ENCODE results near the gene TRAF6.
"Not testable (repeated sequence)": the region's sequence is repeated elsewhere in the genome, so short reads cannot be mapped to it uniquely, and the experiment has no call there.

The TRAF6 gene, protein sequence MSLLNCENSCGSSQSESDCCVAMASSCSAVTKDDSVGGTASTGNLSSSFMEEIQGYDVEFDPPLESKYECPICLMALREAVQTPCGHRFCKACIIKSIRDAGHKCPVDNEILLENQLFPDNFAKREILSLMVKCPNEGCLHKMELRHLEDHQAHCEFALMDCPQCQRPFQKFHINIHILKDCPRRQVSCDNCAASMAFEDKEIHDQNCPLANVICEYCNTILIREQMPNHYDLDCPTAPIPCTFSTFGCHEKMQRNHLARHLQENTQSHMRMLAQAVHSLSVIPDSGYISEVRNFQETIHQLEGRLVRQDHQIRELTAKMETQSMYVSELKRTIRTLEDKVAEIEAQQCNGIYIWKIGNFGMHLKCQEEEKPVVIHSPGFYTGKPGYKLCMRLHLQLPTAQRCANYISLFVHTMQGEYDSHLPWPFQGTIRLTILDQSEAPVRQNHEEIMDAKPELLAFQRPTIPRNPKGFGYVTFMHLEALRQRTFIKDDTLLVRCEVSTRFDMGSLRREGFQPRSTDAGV

DNA sequence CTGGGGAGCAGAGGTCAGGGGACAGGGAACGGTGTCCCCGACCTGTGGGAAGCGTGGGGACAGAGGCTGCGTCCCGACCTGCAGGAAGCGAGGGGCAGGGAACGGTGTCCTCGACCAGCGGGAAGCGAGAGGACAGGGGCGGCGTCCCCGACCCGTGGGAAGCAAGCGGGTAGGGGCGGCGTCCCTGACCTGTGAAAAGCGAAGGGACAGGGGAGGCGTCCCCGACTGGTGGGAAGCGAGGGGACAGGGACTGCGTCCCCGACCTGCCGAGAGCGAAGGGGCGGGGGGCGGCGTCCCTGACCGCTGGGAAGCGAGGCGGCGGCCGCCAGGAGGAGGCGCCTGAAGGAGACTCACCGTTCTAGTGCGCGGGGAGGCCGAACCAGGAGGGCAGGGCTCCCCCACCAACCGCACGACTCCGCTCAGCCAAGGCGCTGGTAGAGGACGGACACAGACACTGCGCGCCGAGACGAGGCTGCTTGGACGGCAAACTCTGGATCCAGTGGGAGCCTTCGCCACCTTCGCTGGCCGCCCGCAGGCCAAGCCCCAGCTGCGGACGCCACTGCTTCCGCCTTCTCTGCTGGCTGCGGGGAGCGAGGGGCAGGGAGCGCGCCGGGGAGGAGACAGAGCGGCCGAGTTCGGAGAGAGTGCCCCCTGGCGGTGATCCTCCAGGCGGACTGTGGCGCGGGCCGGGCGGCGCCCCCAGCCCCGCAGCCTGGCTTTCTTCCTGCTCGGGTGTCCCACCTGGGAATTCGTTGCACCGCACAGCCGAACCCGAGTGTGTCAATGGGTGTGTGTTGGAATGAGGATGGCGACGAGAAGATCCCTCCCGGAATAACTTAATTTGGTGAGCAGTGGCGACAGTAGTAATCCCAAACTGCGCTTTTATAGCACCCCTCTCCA is at the start of gene TRAF6:
Gene TRAF6 (minus strand): TSS at position 579 of the 900 bp plus-strand sequence. CDS start 8,757 bp downstream, outside the sequence.
- FAIRE-seq (no peak), DNase-seq (ENCODE audit: low spot score) (peak; percentile 51)

DNA sequence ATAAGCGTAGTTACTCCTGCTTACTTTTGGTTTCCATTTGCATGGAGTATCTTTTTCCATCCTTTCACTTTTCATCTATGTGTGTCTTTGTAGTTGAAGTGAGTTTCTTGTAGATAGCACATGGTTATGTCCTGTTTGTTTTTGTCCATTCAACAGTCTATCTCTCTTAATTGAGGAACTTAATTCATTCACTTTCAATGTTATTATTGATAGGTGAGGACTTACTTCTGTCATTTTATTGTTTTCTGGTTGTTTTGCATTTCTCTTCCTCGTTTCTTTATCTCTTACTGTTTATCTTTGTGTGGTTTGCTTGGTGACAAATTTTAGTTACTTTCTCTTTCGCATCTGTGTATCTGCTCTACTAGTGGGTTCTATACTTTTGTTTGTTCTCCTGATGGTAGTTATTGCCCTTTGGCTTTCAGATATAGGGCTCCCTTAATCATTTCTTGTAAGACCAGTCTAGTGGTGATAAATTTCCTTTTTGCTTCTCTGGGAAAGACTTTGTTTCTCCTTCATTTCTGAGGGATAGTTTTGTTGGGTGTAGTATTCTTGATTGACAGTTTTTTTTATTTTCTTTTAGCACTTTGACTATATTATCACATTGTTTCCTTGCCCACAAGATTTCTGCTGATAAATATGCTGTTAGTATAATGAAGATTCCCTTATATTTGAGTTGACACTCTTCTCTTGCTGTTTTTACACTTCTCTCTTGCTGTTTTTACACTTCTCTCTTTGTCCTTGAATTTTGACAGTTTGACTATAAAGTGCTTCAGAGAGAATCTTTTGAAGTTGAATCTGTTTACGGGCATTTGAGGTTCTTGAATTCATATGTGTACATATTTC is 48.7 kb upstream of the TRAF6 start:
- FAIRE-seq, result no peak
- no peak for DNase-seq (ENCODE audit: low spot score)

DNA sequence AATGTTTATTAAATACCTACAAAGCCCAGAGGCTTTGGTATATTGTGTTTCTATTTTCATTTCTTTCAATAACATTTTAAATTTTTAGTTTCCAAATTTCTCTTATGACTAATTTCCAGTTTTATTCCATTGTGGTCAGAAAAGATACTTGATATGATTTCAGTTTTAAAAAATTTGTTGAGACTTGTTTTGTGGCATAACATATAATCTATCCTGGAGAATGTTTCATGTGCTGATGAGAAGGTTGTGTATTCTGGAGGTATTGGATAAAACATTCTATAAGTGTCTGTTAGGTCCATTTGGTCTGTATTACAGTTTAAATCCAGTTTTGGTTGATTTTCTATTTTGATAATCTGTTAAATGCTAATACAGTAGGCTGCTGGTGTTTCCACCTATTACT is 47.9 kb upstream of the TRAF6 start:
- no peak for FAIRE-seq

DNA sequence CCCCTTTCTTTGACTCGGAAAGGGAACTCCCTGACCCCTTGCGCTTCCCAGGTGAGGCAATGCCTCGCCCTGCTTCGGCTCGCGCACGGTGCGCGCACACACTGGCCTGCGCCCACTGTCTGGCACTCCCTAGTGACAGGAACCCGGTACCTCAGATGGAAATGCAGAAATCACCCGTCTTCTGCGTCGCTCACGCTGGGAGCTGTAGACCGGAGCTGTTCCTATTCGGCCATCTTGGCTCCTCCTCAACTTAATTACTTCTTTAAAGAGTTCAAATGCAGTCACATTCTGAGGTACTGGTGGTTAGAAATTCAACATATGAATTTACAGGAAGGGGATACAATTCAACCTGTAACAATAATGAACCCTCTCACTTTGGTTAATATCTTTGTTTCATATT is 47.3 kb upstream of the TRAF6 start:
- not testable (repeated sequence) for FAIRE-seq; DNase-seq (ENCODE audit: low spot score)

More for the DNA sequence above, 47.9 kb upstream of the TRAF6 start:
- DNase-seq (ENCODE audit: low spot score), result no peak

DNA sequence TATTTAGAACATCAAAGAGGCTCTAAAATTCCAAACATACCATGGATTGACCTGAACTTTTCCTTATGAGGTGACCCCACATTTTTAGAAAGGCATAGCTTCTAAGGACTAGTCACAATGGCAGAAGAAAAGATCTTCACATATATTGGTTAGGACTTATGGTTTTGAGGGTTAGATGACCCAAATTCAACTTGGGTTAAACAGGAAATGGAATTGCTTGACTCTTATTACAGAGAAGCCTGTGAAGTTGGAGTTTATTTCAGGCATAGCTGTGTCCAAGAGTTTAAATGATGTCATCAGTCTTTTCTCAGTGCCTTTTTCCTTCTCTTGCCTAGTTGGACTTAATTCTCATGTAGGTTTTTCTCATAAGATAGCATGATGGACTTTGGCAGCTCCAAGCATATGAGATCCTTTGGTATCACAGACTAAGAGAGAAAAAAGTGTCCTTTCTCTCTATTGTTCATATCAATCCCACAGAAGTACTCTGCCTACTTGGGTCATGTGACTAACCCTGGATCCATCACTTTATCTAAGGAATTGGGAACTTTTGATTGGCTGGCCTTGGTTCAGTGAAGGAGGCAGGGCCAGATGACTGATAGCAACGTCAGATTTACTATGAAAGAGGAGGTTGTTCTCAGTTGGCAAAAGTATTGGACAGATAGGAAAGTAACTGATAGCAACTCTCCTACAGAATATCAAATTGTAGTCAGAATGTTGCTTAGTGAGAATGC is 40.5 kb upstream of the TRAF6 start:
- FAIRE-seq, result no peak
- no peak for DNase-seq (ENCODE audit: low spot score)

DNA sequence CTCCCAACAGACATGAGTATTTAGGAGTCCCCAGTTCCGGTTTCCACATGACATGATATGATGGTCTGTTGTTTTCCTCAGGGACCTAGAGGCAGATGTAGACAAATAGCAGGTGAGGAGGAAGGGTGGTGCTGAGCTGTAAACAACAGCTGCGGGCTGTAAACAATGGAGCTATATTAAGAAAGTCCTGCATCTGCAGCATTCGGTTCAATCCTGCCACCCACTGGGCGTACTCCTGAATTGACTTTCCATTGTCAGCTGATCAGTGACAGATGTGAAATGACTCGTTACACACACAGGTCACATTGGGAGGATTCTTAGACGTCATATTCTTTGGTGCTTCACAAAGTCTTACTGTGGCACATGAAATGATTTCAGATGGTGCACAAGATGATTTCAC is 30.9 kb upstream of the TRAF6 start:
- no peak for DNase-seq (ENCODE audit: low spot score)
- no peak for FAIRE-seq

DNA sequence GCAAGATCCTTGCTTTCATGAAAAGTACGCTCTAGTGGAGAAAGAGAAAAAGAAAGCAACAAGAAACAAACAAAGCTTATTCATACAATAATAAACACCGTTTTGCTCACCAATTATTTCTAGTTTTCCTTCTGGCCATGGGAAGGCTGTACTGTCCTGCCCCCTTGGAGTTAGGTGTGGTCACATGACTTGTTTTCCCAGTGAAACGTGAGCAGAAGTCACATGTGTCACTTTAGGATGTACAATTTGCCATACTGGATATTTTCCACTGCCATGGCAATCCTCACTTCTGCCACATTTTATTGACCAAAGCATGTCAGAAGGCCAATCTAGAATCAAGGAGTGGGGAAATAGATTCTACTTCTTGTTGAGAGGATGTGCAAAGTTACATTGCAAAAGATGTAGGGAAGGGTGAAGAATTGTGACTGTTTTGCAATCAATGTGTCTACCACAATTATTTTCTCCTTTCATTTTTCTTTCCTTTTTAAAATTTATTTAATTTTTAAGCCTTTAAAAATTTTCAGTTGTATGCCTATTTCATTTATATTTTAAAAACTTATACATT is 24.3 kb upstream of the TRAF6 start:
- no peak for FAIRE-seq
- DNase-seq (ENCODE audit: low spot score), result no peak

DNA sequence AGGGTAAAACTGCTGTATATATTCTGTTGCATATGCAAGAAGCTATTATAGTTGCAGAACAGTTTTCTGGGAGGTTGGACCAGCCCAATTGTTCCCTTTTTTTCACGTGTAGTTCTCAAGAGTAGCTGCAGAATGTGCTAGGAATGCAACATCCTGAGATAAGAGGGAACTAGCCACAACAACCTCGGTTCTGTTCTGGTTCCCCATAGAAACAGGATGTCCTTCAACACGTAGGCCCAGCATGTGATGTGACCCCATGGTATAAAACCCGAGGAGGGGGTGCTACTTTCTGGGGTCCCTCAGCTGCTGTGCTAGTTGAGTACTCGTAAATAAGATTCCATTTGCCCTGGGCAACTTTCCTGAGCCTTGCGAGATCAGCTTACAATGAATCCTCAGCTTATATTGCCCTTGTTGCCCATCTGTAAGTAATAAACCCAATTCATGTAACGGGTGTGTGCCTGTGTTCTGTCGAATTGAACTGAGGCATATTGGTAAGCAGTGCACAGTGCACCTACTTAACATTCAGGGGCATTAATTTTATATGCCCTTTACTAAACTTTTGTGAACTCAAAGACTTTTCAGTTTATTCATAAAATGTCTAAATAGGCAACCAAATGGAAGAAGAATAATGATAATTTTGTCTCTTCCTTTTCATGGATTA is 23.0 kb upstream of the TRAF6 start:
- FAIRE-seq, result no peak
- DNase-seq (ENCODE audit: low spot score), result no peak

DNA sequence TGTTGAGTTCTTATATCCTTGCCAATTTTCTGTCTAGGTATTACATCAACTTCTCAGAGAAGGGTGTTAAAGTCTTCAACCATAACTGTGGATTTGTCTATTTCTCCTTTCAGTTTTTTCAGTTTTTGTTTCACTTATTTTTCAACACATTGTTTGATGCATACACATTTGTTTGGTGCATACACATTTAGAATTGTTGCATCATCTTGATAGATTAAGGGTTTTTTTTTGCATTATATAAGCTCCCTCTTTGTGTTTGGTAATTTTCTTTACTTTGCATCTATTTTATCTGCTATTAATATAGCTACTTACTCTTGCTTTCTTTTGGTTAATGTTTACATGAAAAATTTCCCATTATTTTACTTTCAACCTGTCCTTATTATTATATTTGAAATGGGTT is 20.8 kb upstream of the TRAF6 start:
- DNase-seq (ENCODE audit: low spot score), result no peak
- no peak for FAIRE-seq

DNA sequence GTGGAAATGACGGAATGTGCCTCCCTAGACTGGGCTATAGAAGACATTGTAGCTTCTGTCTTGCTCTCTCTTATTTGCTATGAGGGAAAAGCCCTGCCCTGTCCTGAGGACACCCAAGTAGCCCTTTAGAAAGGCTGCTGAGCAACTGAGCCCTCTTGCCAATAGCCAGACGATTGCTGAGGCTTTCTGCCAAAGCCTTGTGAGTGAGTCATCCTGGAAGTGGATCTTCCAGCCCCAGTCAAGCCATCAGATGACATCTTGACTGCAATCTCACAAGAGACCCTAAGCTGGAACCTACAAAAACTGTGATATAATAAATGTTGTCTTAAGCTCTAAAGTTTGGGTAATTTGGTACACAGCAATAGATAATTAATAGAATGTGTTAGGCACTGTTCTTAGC is 3.9 kb upstream of the TRAF6 start:
- no peak for FAIRE-seq
- no peak for DNase-seq (ENCODE audit: low spot score)

DNA sequence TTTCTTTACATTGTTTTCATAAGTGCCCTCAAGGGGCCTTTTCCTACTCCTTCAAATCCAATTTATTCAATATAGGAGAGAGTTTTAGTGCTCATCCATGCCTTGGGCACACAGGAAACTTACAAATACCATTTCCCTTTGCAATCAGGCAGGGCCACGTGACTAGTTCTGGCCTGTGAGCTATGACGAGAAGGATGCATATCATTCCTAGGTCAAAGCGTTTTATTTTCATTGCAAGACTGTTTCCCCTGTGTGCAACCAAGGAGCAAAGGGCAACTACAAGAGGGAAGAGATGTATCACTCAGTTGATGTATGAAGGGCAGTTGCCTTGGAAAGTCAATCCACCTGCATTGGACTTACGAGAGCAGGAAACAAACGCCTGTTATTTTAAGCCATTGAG is 1.9 kb upstream of the TRAF6 start:
- DNase-seq (ENCODE audit: low spot score) (no peak), FAIRE-seq (no peak)

DNA sequence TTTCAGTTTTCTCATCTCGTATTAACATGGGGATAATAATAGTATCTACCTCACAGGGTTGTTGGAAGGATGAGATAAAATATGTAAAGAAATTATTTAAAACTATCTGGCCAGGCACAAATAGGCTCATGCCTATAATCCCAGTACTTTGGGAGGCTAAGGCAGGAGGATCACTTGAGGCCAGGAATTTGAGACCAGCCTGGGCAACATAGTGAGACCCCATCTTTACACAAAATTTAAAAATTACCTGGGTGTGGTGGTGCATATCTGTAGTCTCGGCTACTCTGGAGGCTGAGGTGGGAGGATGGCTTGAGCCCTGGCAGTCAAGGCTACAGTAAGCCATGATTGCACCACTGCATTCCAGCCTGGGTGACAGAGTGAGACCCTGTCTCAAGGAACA is 990 bp upstream of the TRAF6 start:
- not testable (repeated sequence) for FAIRE-seq; DNase-seq (ENCODE audit: low spot score)

DNA sequence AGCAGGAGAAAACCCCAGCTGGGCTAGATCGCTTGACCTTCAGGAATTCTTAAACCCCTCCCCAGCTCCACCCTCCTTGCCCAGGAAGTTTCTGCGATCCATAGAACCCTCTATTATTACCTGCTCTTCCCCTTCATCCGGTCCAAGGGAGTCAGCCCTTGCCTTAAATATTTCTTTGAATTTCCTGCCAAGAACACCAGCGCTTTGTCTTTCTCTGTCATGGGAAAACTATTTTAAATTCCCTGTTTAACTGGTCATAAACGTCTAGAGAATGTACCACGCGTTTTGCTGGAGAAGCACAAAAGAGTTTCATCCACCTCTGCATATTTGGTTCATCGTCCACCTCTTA is 496 bp upstream of the TRAF6 start:
- FAIRE-seq (no peak), DNase-seq (ENCODE audit: low spot score) (no peak)

DNA sequence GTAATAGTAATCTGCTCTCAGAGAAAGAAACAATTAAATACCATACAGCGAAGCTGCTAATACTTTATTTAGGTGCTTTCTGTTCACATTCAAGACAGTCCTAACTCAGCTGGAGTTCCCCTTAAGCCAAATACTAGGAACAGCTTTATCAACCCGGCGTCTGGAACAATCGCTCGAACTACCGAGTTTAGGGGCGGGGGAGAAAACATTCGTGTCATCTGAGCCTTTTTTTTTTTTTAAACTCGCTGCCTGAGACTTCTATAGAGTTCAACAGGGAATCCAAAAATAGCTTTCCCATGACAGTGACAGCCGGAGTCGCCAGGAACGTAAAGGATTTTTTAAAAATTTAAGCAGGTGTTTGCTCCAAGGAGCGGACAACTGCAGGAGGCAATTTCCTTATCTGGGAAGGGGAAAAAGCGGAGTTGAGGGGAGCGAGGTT is 852 bp downstream of the TRAF6 start:
- FAIRE-seq (no peak), DNase-seq (ENCODE audit: low spot score) (no peak)

DNA sequence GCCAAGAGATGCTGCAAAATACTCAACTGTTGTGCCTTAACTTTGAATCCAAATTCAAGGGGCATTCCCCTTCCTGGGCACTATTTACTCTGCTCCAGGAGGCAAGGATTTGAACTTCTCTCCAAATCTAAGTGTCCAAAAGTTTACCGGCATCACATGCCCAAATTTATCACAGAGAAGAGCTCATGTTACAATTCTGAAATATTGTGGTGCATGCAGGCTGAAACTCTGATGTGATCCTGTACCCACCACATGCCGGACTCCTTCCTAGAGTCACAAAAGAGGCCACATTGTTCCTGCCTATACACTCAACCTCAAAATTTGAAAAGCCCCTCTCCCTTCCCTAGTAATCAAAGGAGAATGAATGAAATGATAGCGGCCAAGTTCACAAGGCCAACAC is 1.3 kb downstream of the TRAF6 start:
- no peak for DNase-seq (ENCODE audit: low spot score)
- no peak for FAIRE-seq

DNA sequence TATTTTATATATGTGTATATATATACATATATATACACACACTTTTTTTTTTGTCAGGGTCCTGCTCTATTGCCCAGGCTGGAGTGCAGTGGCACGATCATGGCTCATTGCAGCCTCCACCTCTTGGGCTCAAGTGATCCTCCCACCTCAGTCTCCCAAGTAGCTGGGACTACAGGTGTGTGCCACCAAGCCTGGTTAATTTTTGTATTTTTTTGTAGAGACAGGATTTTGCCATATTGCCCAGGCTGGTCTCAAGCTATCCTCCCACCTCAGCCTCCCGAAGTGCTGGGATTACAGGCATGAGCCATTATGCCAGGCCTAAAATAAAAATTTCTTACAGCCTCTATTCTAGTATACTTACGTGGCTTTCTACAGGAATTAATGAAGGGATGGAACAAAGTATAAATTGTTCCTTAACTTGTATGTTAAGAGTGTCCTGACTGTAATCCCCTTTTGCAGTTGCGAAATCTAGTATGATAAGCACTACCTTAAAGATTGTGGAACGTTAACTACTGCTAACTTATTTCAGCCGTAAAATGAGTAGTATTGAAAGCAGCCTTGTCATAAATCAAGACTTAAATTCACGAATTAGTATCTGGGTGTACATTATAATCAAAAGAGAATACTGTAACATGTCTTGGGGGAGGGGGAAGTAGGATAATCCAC is 2.1 kb downstream of the TRAF6 start:
- DNase-seq (ENCODE audit: low spot score) (no peak), FAIRE-seq (no peak)

DNA sequence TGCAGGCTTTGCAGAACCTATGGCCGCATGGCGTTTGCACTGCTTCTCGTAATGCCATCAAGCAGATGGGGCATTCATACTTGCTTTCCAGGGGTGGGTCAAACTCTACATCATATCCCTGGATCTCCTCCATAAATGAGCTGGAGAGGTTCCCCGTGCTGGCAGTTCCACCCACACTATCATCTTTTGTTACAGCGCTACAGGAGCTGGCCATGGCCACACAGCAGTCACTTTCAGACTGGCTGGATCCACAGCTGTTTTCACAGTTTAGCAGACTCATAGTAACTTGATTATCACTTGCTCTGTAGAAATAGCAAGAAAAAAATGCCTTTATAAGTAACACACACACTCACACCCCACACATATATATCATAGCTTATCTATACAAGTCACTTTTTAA is 8.8 kb downstream of the TRAF6 start:
- FAIRE-seq, result no peak

DNA sequence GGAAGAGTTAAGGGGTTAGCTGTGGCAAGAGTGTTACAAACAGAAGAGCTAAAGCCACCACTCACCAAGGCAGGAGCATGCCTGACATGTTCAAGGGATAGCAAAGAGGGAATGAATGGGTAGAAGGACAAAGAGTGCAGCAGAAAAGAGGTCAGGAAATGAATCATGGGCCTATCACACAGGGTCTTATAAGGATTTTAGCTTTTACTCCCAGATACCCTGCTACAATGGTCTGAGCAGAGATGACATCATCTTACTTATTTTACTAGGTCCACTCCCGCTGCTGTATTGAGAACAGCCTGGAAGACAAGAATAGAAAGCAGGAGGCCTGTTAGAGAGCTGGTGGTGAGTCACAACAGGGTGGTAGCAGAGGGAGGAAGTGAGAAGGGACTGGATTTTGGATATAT is 9.8 kb downstream of the TRAF6 start:
- FAIRE-seq (peak; percentile 88), DNase-seq (ENCODE audit: low spot score) (peak; percentile 88)

More for the DNA sequence above, 8.8 kb downstream of the TRAF6 start:
- no peak for DNase-seq (ENCODE audit: low spot score)

DNA sequence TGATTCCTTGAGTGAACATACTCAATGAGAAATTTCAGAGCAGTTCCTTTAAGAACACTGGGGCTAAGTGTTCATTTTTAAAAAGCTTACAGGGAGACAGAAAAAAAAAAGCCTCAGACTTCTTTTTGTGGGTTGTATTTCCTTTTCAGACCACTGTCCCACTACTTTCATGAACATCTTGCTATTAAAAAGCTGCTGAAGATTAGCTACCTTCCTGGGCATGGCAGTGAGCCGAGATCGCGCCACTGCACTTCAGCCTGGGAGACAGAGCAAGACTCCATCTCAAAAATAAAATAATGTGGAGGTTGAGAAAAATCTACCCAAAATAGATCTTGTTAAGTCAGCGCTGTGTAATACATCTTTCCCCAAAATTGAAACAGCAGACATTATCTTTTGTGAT is 10.8 kb downstream of the TRAF6 start:
- DNase-seq (ENCODE audit: low spot score) (no peak), FAIRE-seq (no peak)

All from RCC 7860 (cell line).